ENCODE data around the gene MMP24.

DNA sequence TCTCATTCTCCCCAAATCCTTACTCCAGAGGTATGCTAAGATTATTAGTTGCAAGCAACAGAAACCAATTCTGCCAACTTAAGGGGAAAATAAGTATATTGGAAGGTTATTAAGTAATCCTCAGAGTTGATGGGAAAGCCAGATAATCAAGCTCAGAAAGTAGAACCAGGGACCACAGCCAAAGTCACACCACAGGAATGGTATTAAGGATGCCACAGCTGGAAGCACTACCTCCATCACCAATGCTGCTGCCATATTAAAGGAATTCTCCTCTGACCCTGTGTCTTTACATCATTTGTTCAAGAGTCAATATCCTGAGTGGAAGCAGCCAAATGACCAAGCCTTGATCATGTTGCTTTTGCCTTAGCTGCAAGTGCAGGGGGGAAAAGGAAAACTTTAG, 44.8 kb upstream of the MMP24 start:
- TF ChIP-seq, protein P1, sequence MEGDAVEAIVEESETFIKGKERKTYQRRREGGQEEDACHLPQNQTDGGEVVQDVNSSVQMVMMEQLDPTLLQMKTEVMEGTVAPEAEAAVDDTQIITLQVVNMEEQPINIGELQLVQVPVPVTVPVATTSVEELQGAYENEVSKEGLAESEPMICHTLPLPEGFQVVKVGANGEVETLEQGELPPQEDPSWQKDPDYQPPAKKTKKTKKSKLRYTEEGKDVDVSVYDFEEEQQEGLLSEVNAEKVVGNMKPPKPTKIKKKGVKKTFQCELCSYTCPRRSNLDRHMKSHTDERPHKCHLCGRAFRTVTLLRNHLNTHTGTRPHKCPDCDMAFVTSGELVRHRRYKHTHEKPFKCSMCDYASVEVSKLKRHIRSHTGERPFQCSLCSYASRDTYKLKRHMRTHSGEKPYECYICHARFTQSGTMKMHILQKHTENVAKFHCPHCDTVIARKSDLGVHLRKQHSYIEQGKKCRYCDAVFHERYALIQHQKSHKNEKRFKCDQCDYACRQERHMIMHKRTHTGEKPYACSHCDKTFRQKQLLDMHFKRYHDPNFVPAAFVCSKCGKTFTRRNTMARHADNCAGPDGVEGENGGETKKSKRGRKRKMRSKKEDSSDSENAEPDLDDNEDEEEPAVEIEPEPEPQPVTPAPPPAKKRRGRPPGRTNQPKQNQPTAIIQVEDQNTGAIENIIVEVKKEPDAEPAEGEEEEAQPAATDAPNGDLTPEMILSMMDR (IDR thresholded peaks at IDR 0.05; ENCODE audit: low read depth, low read length), result no peak
- TF ChIP-seq EZH2phosphoT487 (IDR thresholded peaks at IDR 0.05; ENCODE audit: low read depth), result no peak
